Hematopoietic multipotent progenitor cell (in vitro differentiated cells): ENCODE results near the gene FANCM. TPM values are rescaled to one million over a fixed set of nuclear protein-coding genes. Genes with fewer than 3 reads are reported as not detected.

ENCODE experiments used
- DNase-seq, 3 donors: peaks; one replicate each; pipeline ENCODE4 v3.0.0-alpha.2; 2011 to 2015; ENCODE audit warnings: low read depth in 2 of 3, low spot score in 2 of 3
- small RNA-seq: library from RNA; depleted of rRNA; stranded (forward); fragments of <200 nt; gene quantifications from one replicate; pipeline ENCODE3, GENCODE V24; 2012
- total RNA-seq: library from RNA; depleted of rRNA; stranded (reverse); fragments of >200 nt; gene quantifications from one replicate; pipeline ENCODE4 v1.2.3, GENCODE V29; 2012

Gene FANCM
- total RNA-seq, 1 donor, result 8.6 TPM

DNA sequence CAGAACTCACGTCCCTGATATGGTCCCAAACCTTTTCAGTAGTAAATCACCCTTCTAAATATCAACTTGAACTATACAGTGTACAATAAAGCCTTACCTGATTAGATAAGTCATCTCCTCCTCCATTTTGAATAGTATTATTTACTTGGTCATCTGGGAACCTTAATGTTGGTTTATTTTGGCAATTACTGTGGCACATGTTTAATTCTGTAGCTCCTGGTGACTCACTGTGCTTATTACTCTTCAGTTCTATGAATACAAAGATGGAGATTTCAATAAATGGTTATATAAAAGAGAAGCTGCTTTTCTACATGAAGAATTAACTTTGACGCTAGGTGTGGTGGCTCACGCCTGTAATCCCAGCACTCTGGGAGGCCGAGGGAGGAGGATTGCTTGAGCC lies 91.8 kb downstream of the FANCM start:
- no peak for DNase-seq

GRCh38 chr14:45238988-45239387 lies 103.3 kb downstream of the FANCM start:
- DNase-seq, result no peak

DNA sequence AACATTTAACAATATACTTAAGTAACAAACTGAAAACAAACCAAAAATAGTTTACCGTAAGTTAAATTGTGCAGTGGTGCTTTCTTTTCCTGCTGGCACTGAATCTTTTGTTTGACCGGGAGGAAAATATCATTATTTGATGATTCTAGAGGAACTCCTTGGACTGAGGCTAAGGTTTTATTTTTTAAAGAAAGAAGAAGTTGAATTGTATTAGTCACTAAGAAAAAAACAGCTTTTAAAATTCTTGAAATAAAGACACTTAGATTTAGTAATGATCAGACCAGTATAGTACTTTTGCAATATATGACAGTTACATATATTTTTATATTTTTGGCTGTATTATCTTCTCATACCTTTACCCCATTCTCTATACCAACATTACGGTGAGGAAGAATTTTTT lies 107.0 kb downstream of the FANCM start:
- peak in 1 of 3 donors; percentile 5 for DNase-seq

DNA sequence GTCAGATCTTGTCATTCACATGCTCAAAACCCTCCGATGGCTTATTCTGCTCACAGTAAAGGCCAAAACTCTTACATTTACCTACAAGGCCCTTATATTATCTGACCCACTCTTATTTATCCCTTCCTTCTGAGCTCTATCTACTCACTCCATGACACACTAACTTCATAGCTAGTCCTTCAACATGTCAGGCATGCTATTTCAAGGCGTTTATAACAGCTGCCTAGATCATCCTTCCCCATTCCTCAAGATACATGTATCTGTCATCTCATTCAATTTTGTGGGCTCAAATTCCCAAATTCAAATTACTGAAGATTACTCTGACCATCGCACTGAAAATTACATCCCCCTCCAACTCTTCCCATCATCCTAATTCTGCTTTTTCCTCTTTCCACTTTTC lies 110.4 kb downstream of the FANCM start:
- no peak for DNase-seq

- DNase-seq, result peak in 1 of 3 donors; percentile 42
Observed at GRCh38 chr14:45246691-45247090, 111.0 kb downstream of the FANCM start.

- no peak for DNase-seq
Observed at GRCh38 chr14:45247427-45247826, 111.7 kb downstream of the FANCM start.

- DNase-seq, result peak in 2 of 3 donors; percentile 78 to 90
Observed at GRCh38 chr14:45249856-45250575, 114.3 kb downstream of the FANCM start.

Small RNAs within 50 kb of the gene (small RNA-seq; reads per million reads assigned to genes)
- gene RF00151 (not detected), gene SNORD127 (15,889 reads per million, percentile 100 among the genes with 10 or more reads in this experiment)

Other genes with a start within 250 kb of the FANCM start
- gene KLHL28, start 174.0 kb upstream of the FANCM start, total RNA-seq, result 19.1 TPM
- gene TOGARAM1, start 173.7 kb upstream of the FANCM start, total RNA-seq, result 11.6 TPM
- 51.7 TPM for gene PRPF39, start 51.8 kb upstream of the FANCM start, total RNA-seq
- gene FKBP3, start 1.4 kb upstream of the FANCM start, total RNA-seq, result 5.9 TPM
- 31.0 TPM for gene MIS18BP1, start 117.3 kb downstream of the FANCM start, total RNA-seq